ENCODE measurements around the gene ANKRD28.

DNA sequence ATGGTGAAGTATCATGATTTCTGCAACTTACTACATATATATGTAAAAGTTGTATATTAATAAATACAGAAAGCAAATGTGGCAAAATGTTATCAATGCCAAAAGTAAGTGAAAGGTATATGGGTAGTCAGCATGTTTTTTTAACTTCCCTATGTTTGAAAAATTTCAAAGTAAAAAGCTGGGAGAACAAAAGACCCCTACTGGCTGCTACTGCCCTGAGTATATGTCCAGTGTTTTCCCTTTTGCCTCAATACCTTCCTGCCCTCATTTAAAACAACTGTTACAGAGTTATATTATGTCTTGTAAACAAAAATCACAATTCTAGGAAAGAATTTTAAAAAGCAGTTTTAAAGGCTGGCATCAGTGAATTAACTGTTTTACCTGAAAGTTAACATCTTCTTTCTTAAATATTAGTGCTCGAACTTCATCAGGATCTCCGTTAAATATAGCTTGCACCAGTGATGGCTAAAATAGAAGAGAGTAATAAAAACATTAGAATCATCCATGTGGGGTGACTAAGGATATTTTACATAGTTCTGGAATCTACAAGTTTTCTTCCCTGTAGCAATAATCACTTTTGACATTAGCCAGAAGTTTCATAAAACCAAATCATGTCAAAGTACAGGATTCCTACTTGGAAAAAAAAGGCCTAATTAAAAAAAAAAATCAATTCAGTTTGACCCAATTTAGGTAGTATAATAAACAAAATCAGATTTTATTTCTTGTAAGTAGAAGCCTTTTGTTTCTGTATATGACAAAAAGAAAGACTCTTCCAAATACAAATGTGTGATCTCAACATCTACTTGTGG lies 2.7 kb downstream of the ANKRD28 start:
- TF ChIP-seq, protein P1, sequence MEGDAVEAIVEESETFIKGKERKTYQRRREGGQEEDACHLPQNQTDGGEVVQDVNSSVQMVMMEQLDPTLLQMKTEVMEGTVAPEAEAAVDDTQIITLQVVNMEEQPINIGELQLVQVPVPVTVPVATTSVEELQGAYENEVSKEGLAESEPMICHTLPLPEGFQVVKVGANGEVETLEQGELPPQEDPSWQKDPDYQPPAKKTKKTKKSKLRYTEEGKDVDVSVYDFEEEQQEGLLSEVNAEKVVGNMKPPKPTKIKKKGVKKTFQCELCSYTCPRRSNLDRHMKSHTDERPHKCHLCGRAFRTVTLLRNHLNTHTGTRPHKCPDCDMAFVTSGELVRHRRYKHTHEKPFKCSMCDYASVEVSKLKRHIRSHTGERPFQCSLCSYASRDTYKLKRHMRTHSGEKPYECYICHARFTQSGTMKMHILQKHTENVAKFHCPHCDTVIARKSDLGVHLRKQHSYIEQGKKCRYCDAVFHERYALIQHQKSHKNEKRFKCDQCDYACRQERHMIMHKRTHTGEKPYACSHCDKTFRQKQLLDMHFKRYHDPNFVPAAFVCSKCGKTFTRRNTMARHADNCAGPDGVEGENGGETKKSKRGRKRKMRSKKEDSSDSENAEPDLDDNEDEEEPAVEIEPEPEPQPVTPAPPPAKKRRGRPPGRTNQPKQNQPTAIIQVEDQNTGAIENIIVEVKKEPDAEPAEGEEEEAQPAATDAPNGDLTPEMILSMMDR (conservative IDR thresholded peaks at IDR 0.05): no peak
- no peak for TF ChIP-seq EZH2 (IDR thresholded peaks at IDR 0.05; ENCODE audit: low read depth)
